ENCODE data around the gene SMC3. TPM values are rescaled to one million over a fixed set of nuclear protein-coding genes. Genes with fewer than 3 reads are reported as not detected.
A peak's percentile ranks its signal among the peaks of the same experiment; 100 is the strongest.

The SMC3 gene
- total RNA-seq, 6 donors from 2014 or later: 13.7 to 45.9 (median 23.0) TPM

GRCh38 chr10:110641256-110641655 is 73.8 kb downstream of the SMC3 start:
- Histone ChIP-seq H3K27me3 (peaks cover 0 to 44% (median 19%) of the 10 kb centered on the region in 4 donors), H3K4me1 (peaks cover 15 to 20% (median 17%) of the 10 kb centered on the region in 4 donors), H3K27ac (no peak overlapping the region), H3K36me3 (no peaks in the 10 kb centered on the region), H3K9me3 (no peaks in the 10 kb centered on the region), H3K4me3 (no peak overlapping the region)
- DNase-seq: no peak
- TF ChIP-seq POLR2AphosphoS5 (IDR thresholded peaks at IDR 0.05): no peak
- TF ChIP-seq CTCF (IDR thresholded peaks at IDR 0.05): no peak
- no peak for TF ChIP-seq EP300 (IDR thresholded peaks at IDR 0.05)
- no peak for TF ChIP-seq POLR2A (IDR thresholded peaks at IDR 0.05)
- WGBS, 2 donors: 15 to 23% methylated on average over 5 of the region's 5 CpGs
- no peak for ATAC-seq (ENCODE audit: low FRiP score in 2 of 2)

GRCh38 chr10:110642204-110643034 is 74.9 kb downstream of the SMC3 start:
- WGBS, 2 donors: 33 to 40% methylated on average over 14 of the region's 14 CpGs
- Histone ChIP-seq H3K9me3 (no peaks in the 10 kb centered on the region), H3K4me3 (no peak overlapping the region), H3K27ac (no peak overlapping the region), H3K4me1 (peaks cover 15 to 20% (median 17%) of the 10 kb centered on the region in 4 donors), H3K36me3 (no peaks in the 10 kb centered on the region), H3K27me3 (peaks cover 0 to 48% (median 19%) of the 10 kb centered on the region in 4 donors)
- ATAC-seq (ENCODE audit: low FRiP score in 2 of 2) (no peak), DNase-seq (no peak)
- TF ChIP-seq POLR2AphosphoS5 (IDR thresholded peaks at IDR 0.05): no peak
- no peak for TF ChIP-seq POLR2A (IDR thresholded peaks at IDR 0.05)
- no peak for TF ChIP-seq EP300 (IDR thresholded peaks at IDR 0.05)

GRCh38 chr10:110643035-110643652 is 75.6 kb downstream of the SMC3 start:
- 7 to 14% methylated on average over 19 to 40 of the region's 40 CpGs for WGBS, 2 donors
- H3K4me3 ChIP-seq: peak overlapping the region in 3 of 4 donors; percentile 38 to 55 (median 50)
- ATAC-seq (ENCODE audit: low FRiP score in 2 of 2) (no peak), DNase-seq (peak in 1 of 2 donors; percentile 65)
- no peaks in the 10 kb centered on the region for H3K36me3 ChIP-seq
- peaks cover 0 to 48% (median 19%) of the 10 kb centered on the region in 4 donors for H3K27me3 ChIP-seq
- peaks cover 15 to 20% (median 17%) of the 10 kb centered on the region in 4 donors for H3K4me1 ChIP-seq
- H3K27ac ChIP-seq: no peak overlapping the region
- H3K9me3 ChIP-seq: no peaks in the 10 kb centered on the region
- no peak for TF ChIP-seq EP300 (IDR thresholded peaks at IDR 0.05)
- TF ChIP-seq POLR2A (IDR thresholded peaks at IDR 0.05): no peak
- TF ChIP-seq CTCF (IDR thresholded peaks at IDR 0.05): no peak
- no peak for TF ChIP-seq POLR2AphosphoS5 (IDR thresholded peaks at IDR 0.05)

GRCh38 chr10:110643653-110644597 is 76.4 kb downstream of the SMC3 start, which contains the start of gene RBM20:
Gene RBM20, plus strand, starts transcription at chr10:110644336. Its CDS starts 119 bp downstream, at chr10:110644455.
- Histone ChIP-seq H3K27me3 (peaks cover 0 to 48% (median 19%) of the 10 kb centered on the region in 4 donors), H3K9me3 (no peaks in the 10 kb centered on the region), H3K27ac (no peak within 1 kb of the TSS), H3K36me3 (no peaks in the 10 kb centered on the region), H3K4me3 (peak within 1 kb of the TSS; percentile 28 to 55 (median 44)), H3K4me1 (peaks cover 15 to 20% (median 17%) of the 10 kb centered on the region in 4 donors)
- TF ChIP-seq EP300 (IDR thresholded peaks at IDR 0.05) (no peak), POLR2AphosphoS5 (IDR thresholded peaks at IDR 0.05) (no peak), POLR2A (IDR thresholded peaks at IDR 0.05) (no peak), CTCF (IDR thresholded peaks at IDR 0.05) (no peak)
- DNase-seq (peak in 1 of 2 donors; percentile 87), ATAC-seq (ENCODE audit: low FRiP score in 2 of 2) (peak in 1 of 2 donors; percentile 66)
- 1 to 8% methylated on average over 2 to 67 of the region's 106 CpGs for WGBS, 2 donors
